Endodermal cell (in vitro differentiated cells): ENCODE data around the gene GPC6. TPM values are rescaled to one million over a fixed set of nuclear protein-coding genes. Genes with fewer than 3 reads are reported as not detected.

Experiments
- DNase-seq: peaks from one replicate; pipeline ENCODE4 v3.0.0-alpha.2; 2017
- H3K27ac ChIP-seq: 2 replicates; pipeline ENCODE4 v1.5.1; 2013; ENCODE audit warnings: mild to moderate bottlenecking, low read depth, low read length, moderate library complexity
- H3K27me3 ChIP-seq: 2 replicates; pipeline ENCODE4 v1.6.1; 2013; ENCODE audit warnings: mild to moderate bottlenecking, low read length, moderate library complexity; ENCODE audit not compliant: insufficient read depth, control insufficient read depth, poor library complexity, severe bottlenecking
- H3K36me3 ChIP-seq: 2 replicates; pipeline ENCODE4 v1.7.0; 2013; ENCODE audit warnings: mild to moderate bottlenecking, low read length, moderate library complexity; ENCODE audit not compliant: control insufficient read depth, insufficient read depth
- H3K4me1 ChIP-seq: one replicate; pipeline ENCODE4 v1.7.0; 2013; ENCODE audit warnings: low read length; ENCODE audit not compliant: control insufficient read depth, insufficient read depth
- H3K4me3 ChIP-seq: 2 replicates; pipeline ENCODE4 v1.5.1; 2013; ENCODE audit warnings: mild to moderate bottlenecking, low read length, moderate library complexity
- H3K9ac ChIP-seq: 2 replicates; pipeline ENCODE4 v1.6.1; 2013; ENCODE audit warnings: mild to moderate bottlenecking, low read length, moderate library complexity; ENCODE audit not compliant: poor library complexity, severe bottlenecking; ENCODE audit errors: extremely low read depth
- H3K9me3 ChIP-seq: 2 replicates; pipeline ENCODE4 v1.6.1; 2013; ENCODE audit warnings: mild to moderate bottlenecking, low read length, moderate library complexity; ENCODE audit not compliant: control insufficient read depth
- H3K27ac Mint-ChIP-seq: 2 replicates; pipeline ENCODE4 v1.8.0; 2020; ENCODE audit warnings: mixed read lengths
- H3K27me3 Mint-ChIP-seq: 2 replicates; pipeline ENCODE4 v1.8.0; 2021; ENCODE audit warnings: mild to moderate bottlenecking, mixed read lengths; ENCODE audit not compliant: insufficient read depth
- H3K36me3 Mint-ChIP-seq: 2 replicates; pipeline ENCODE4 v1.8.0; 2020; ENCODE audit warnings: low read depth, mixed read lengths
- H3K4me1 Mint-ChIP-seq: 2 replicates; pipeline ENCODE4 v1.8.0; 2020; ENCODE audit warnings: mixed read lengths
- H3K4me3 Mint-ChIP-seq: 2 replicates; pipeline ENCODE4 v1.8.0; 2020; ENCODE audit warnings: mild to moderate bottlenecking, moderate library complexity, mixed read lengths
- H3K9me3 Mint-ChIP-seq: 2 replicates; pipeline ENCODE4 v1.8.0; 2020; ENCODE audit warnings: mild to moderate bottlenecking, mixed read lengths
- WGBS, 2 experiments: methylation state at CpG; one replicate each; pipeline versions ENCODE4 v1.1.5 to v1.1.7; 2013; ENCODE audit warnings: missing lambda C conversion rate in 2 of 2, mixed read lengths in 1 of 2; ENCODE audit not compliant: insufficient coverage in 1 of 2, insufficient read length in 1 of 2; 5-methylcytosine and 5-hydroxymethylcytosine counted together
- total RNA-seq, 2 donors: library from RNA; stranded (reverse); fragmentation: NEBNext Ultra II Directional in 1 of 2; extraction: Animal tissue kit (Norgen Biotek cat#: 25700) in 1 of 2; gene quantifications; 2 replicates in 1 of 2; 3 replicates in 1 of 2; pipeline ENCODE4 v1.2.1, GENCODE V29; 2021
- TF ChIP-seq, protein P1 (sequence below): fragments of 200-600 bp; sonication (generic); conservative IDR thresholded peaks from 2 replicates; pipeline ENCODE4 v1.5.0; 2021; ENCODE audit warnings: antibody characterized with exemption, mild to moderate bottlenecking

GPC6 gene
- total RNA-seq, 2 donors from 2014 or later = 69.6 to 80.4 TPM

GRCh38 chr13:93932901-93933300, 706.3 kb downstream of the GPC6 start:
- Histone ChIP-seq H3K27me3 (no peaks in the 10 kb centered on the region), H3K27ac (no peak overlapping the region), H3K9ac (no peak overlapping the region), H3K4me3 (no peak overlapping the region), H3K36me3 (peaks cover 4% of the 10 kb centered on the region), H3K4me1 (no peaks in the 10 kb centered on the region), H3K9me3 (no peaks in the 10 kb centered on the region)
- H3K27ac Mint-ChIP-seq = peak overlapping the region; percentile 23
- WGBS, 2 experiments = 90% methylated on average over 3 of the region's 3 CpGs; no CpG with 5 or more reads in 1 of the 2 experiments
- H3K4me3 Mint-ChIP-seq = no peak overlapping the region
- no peaks in the 10 kb centered on the region for H3K36me3 Mint-ChIP-seq
- H3K9me3 Mint-ChIP-seq = peaks cover 4% of the 10 kb centered on the region
- H3K4me1 Mint-ChIP-seq = no peaks in the 10 kb centered on the region
- no peaks in the 10 kb centered on the region for H3K27me3 Mint-ChIP-seq
- no peak for DNase-seq
- TF ChIP-seq, protein P1, sequence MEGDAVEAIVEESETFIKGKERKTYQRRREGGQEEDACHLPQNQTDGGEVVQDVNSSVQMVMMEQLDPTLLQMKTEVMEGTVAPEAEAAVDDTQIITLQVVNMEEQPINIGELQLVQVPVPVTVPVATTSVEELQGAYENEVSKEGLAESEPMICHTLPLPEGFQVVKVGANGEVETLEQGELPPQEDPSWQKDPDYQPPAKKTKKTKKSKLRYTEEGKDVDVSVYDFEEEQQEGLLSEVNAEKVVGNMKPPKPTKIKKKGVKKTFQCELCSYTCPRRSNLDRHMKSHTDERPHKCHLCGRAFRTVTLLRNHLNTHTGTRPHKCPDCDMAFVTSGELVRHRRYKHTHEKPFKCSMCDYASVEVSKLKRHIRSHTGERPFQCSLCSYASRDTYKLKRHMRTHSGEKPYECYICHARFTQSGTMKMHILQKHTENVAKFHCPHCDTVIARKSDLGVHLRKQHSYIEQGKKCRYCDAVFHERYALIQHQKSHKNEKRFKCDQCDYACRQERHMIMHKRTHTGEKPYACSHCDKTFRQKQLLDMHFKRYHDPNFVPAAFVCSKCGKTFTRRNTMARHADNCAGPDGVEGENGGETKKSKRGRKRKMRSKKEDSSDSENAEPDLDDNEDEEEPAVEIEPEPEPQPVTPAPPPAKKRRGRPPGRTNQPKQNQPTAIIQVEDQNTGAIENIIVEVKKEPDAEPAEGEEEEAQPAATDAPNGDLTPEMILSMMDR = no peak

DNA sequence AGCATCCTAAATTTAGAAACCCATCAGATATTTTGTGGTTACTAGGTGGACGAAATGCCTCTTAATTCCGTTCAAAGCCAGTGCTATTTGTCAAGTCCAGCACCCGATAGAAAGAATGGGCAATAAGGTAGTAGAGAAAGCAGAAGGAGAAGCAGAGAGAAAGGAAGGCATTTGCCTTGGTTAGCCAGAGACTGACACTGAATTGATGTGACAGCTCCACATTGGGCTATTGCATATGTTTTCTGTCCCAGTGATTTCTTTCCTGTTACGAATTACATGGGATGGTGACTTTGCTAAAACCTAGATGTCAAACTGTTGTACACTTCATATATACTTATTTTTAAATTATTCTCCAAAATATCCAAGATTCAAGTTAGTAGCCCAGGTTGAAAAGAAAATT, 710.3 kb downstream of the GPC6 start:
- no peaks in the 10 kb centered on the region for H3K36me3 ChIP-seq
- no peak overlapping the region for H3K4me3 Mint-ChIP-seq
- no peaks in the 10 kb centered on the region for H3K27me3 ChIP-seq
- H3K4me1 ChIP-seq = no peaks in the 10 kb centered on the region
- H3K27me3 Mint-ChIP-seq = no peaks in the 10 kb centered on the region
- H3K9me3 Mint-ChIP-seq = peaks cover 4% of the 10 kb centered on the region
- WGBS, 2 experiments = 92 to 95% methylated on average over 2 to 4 of the region's 4 CpGs
- H3K9me3 ChIP-seq = no peaks in the 10 kb centered on the region
- no peak overlapping the region for H3K9ac ChIP-seq
- no peaks in the 10 kb centered on the region for H3K4me1 Mint-ChIP-seq
- H3K27ac Mint-ChIP-seq = no peak overlapping the region
- H3K4me3 ChIP-seq = no peak overlapping the region
- no peak for DNase-seq
- no peak overlapping the region for H3K27ac ChIP-seq
- no peaks in the 10 kb centered on the region for H3K36me3 Mint-ChIP-seq
- TF ChIP-seq, protein P1 = no peak

DNA sequence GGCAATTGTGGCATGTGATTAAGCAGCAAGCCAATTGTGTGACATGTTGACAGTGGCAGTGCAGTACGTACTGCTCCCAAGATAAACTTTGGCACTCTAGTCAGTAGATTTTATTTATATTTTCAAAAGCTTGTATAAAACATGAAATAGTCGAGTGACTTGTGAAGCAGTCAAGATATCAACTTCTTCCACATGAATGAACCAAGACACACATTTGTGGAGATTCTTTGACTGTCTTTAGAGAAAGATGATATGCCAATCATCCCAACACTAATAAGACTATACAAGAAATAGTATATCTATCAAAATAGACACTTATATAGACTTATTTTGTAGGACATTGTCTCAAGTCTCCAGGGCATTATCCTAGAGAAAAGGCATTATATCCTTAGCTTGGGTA, 714.8 kb downstream of the GPC6 start:
- no peaks in the 10 kb centered on the region for H3K36me3 Mint-ChIP-seq
- no peak overlapping the region for H3K4me3 Mint-ChIP-seq
- TF ChIP-seq, protein P1 = no peak
- H3K4me3 ChIP-seq = no peak overlapping the region
- no peaks in the 10 kb centered on the region for H3K4me1 ChIP-seq
- no peaks in the 10 kb centered on the region for H3K27me3 ChIP-seq
- no peak overlapping the region for H3K9ac ChIP-seq
- H3K36me3 ChIP-seq = no peaks in the 10 kb centered on the region
- DNase-seq = no peak
- WGBS, 2 experiments = 90 to 97% methylated on average over 2 of the region's 2 CpGs
- H3K27me3 Mint-ChIP-seq = no peaks in the 10 kb centered on the region
- H3K9me3 ChIP-seq = no peaks in the 10 kb centered on the region
- H3K4me1 Mint-ChIP-seq = no peaks in the 10 kb centered on the region
- no peak overlapping the region for H3K27ac ChIP-seq
- no peaks in the 10 kb centered on the region for H3K9me3 Mint-ChIP-seq
- H3K27ac Mint-ChIP-seq = no peak overlapping the region
